IPS-20b (cell line): ENCODE measurements around the gene IRS1.

ENCODE experiments used
- H3K27ac ChIP-seq: one replicate; pipeline ENCODE4 v1.5.1; 2013; ENCODE audit warnings: low read length
- H3K27me3 ChIP-seq: 2 replicates; pipeline ENCODE4 v1.6.1; 2013; ENCODE audit warnings: mild to moderate bottlenecking, low read length, inconsistent platforms; ENCODE audit not compliant: insufficient read depth
- H3K36me3 ChIP-seq: 2 replicates; pipeline ENCODE4 v1.6.1; 2013; ENCODE audit warnings: low read depth, mild to moderate bottlenecking, inconsistent platforms, low read length, moderate library complexity; ENCODE audit not compliant: insufficient read depth
- H3K4me1 ChIP-seq: 2 replicates; pipeline ENCODE4 v1.6.1; 2013; ENCODE audit warnings: mild to moderate bottlenecking, control low read depth, inconsistent platforms, low read length, moderate library complexity; ENCODE audit not compliant: insufficient read depth
- H3K4me3 ChIP-seq: 2 replicates; pipeline ENCODE4 v1.5.1; 2013; ENCODE audit warnings: mild to moderate bottlenecking, low read length, inconsistent platforms
- H3K9ac ChIP-seq: 2 replicates; pipeline ENCODE4 v1.6.1; 2013; ENCODE audit warnings: low read depth, mild to moderate bottlenecking, inconsistent platforms, low read length, moderate library complexity
- H3K9me3 ChIP-seq: 2 replicates; pipeline ENCODE4 v1.6.1; 2013; ENCODE audit warnings: mild to moderate bottlenecking, low read depth, low read length, inconsistent platforms; ENCODE audit not compliant: insufficient read depth

The IRS1 gene

GRCh38 chr2:226715347-226715990 lies 84.2 kb downstream of the IRS1 start:
- no peak overlapping the region for H3K4me3 ChIP-seq
- H3K36me3 ChIP-seq = no peaks in the 10 kb centered on the region
- no peaks in the 10 kb centered on the region for H3K27me3 ChIP-seq
- H3K4me1 ChIP-seq = no peaks in the 10 kb centered on the region; the same call in 1 of the 2 replicates
- H3K9ac ChIP-seq = no peak overlapping the region
- no peaks in the 10 kb centered on the region for H3K9me3 ChIP-seq
- H3K27ac ChIP-seq = no peak overlapping the region

- no peaks in the 10 kb centered on the region for H3K36me3 ChIP-seq
- H3K4me1 ChIP-seq = no peaks in the 10 kb centered on the region
- H3K4me3 ChIP-seq = no peak overlapping the region
- H3K27me3 ChIP-seq = no peaks in the 10 kb centered on the region
- no peak overlapping the region for H3K27ac ChIP-seq
- H3K9ac ChIP-seq = no peak overlapping the region
- H3K9me3 ChIP-seq = no peaks in the 10 kb centered on the region
Observed at GRCh38 chr2:226712941-226713340, 86.7 kb downstream of the IRS1 start.

GRCh38 chr2:226711606-226712296 lies 87.9 kb downstream of the IRS1 start:
- H3K27me3 ChIP-seq = no peaks in the 10 kb centered on the region
- H3K9me3 ChIP-seq = no peaks in the 10 kb centered on the region
- no peaks in the 10 kb centered on the region for H3K4me1 ChIP-seq
- no peak overlapping the region for H3K27ac ChIP-seq
- H3K9ac ChIP-seq = no peak overlapping the region
- H3K36me3 ChIP-seq = no peaks in the 10 kb centered on the region
- no peak overlapping the region for H3K4me3 ChIP-seq

GRCh38 chr2:226707499-226707898 lies 92.1 kb downstream of the IRS1 start:
- no peaks in the 10 kb centered on the region for H3K27me3 ChIP-seq
- H3K4me3 ChIP-seq = no peak overlapping the region
- H3K27ac ChIP-seq = no peak overlapping the region
- no peaks in the 10 kb centered on the region for H3K9me3 ChIP-seq
- no peaks in the 10 kb centered on the region for H3K36me3 ChIP-seq
- no peak overlapping the region for H3K9ac ChIP-seq
- no peaks in the 10 kb centered on the region for H3K4me1 ChIP-seq

GRCh38 chr2:226705965-226706364 lies 93.7 kb downstream of the IRS1 start:
- no peaks in the 10 kb centered on the region for H3K36me3 ChIP-seq
- H3K27ac ChIP-seq = no peak overlapping the region
- no peaks in the 10 kb centered on the region for H3K9me3 ChIP-seq
- no peaks in the 10 kb centered on the region for H3K27me3 ChIP-seq
- H3K4me3 ChIP-seq = no peak overlapping the region
- no peak overlapping the region for H3K9ac ChIP-seq
- no peaks in the 10 kb centered on the region for H3K4me1 ChIP-seq

GRCh38 chr2:226705133-226705886 lies 94.3 kb downstream of the IRS1 start:
- Histone ChIP-seq H3K4me1 (no peaks in the 10 kb centered on the region), H3K27me3 (no peaks in the 10 kb centered on the region), H3K36me3 (no peaks in the 10 kb centered on the region), H3K4me3 (no peak overlapping the region), H3K9ac (no peak overlapping the region), H3K27ac (no peak overlapping the region), H3K9me3 (no peaks in the 10 kb centered on the region)

- Histone ChIP-seq H3K9me3 (no peaks in the 10 kb centered on the region), H3K4me3 (no peak overlapping the region), H3K27ac (no peak overlapping the region)
Observed at GRCh38 chr2:226703514-226703913, 96.1 kb downstream of the IRS1 start.

GRCh38 chr2:226702376-226702775 lies 97.2 kb downstream of the IRS1 start:
- H3K27me3 ChIP-seq = no peaks in the 10 kb centered on the region
- no peaks in the 10 kb centered on the region for H3K4me1 ChIP-seq
- no peak overlapping the region for H3K9ac ChIP-seq
- no peaks in the 10 kb centered on the region for H3K36me3 ChIP-seq
- H3K4me3 ChIP-seq = no peak overlapping the region
- no peaks in the 10 kb centered on the region for H3K9me3 ChIP-seq
- no peak overlapping the region for H3K27ac ChIP-seq

More at GRCh38 chr2:226703514-226703913, 96.1 kb downstream of the IRS1 start:
- Histone ChIP-seq H3K9ac (no peak overlapping the region), H3K4me1 (no peaks in the 10 kb centered on the region), H3K36me3 (no peaks in the 10 kb centered on the region), H3K27me3 (no peaks in the 10 kb centered on the region)

- Histone ChIP-seq H3K9me3 (no peaks in the 10 kb centered on the region), H3K27ac (no peak overlapping the region), H3K27me3 (no peaks in the 10 kb centered on the region), H3K9ac (no peak overlapping the region), H3K4me3 (no peak overlapping the region), H3K36me3 (no peaks in the 10 kb centered on the region), H3K4me1 (peaks cover 4% of the 10 kb centered on the region; the same call in 1 of the 2 replicates)
Observed at GRCh38 chr2:226701052-226701451, 98.6 kb downstream of the IRS1 start.

- Histone ChIP-seq H3K4me1 (peaks cover 5% of the 10 kb centered on the region; the same call in 1 of the 2 replicates), H3K27me3 (no peaks in the 10 kb centered on the region), H3K9me3 (no peaks in the 10 kb centered on the region), H3K27ac (no peak overlapping the region), H3K9ac (no peak overlapping the region), H3K4me3 (no peak overlapping the region), H3K36me3 (no peaks in the 10 kb centered on the region)
Observed at GRCh38 chr2:226699321-226699720, 100.3 kb downstream of the IRS1 start.

- no peak overlapping the region for H3K27ac ChIP-seq
- H3K9me3 ChIP-seq = no peaks in the 10 kb centered on the region
- H3K4me3 ChIP-seq = no peak overlapping the region
- no peaks in the 10 kb centered on the region for H3K27me3 ChIP-seq
- H3K36me3 ChIP-seq = no peaks in the 10 kb centered on the region
- no peak overlapping the region for H3K9ac ChIP-seq
- peaks cover 5% of the 10 kb centered on the region for H3K4me1 ChIP-seq
Observed at GRCh38 chr2:226698671-226699070, 100.9 kb downstream of the IRS1 start.
